Adrenal gland (tissue), 12 donors: ENCODE measurements around the gene COMP. TPM values are rescaled to one million over a fixed set of nuclear protein-coding genes. Genes with fewer than 3 reads are reported as not detected.

Source experiments
- DNase-seq, 7 donors: peaks; one replicate each; pipeline ENCODE4 v3.0.0-alpha.2; 2019 to 2020
- H3K27ac ChIP-seq, 5 donors: fragments of 200-600 bp; sonication (generic) in 4 of 5; 1 replicate in 3 of 5; 2 replicates in 2 of 5; pipeline versions ENCODE4 v1.5.1 to v1.8.0; 2016 to 2020; ENCODE audit warnings: mild to moderate bottlenecking in 1 of 5
- H3K27me3 ChIP-seq: fragments of 200-600 bp; 2 replicates; pipeline ENCODE4 v1.8.0; 2021
- H3K36me3 ChIP-seq, 2 donors: fragments of 200-600 bp; replicated peaks in 1 of 2; 1 replicate in 1 of 2; 2 replicates in 1 of 2; pipeline versions ENCODE4 v1.5.1 to v1.8.0; 2018 to 2022
- H3K4me1 ChIP-seq, 2 donors: fragments of 200-600 bp; replicated peaks in 1 of 2; 1 replicate in 1 of 2; 2 replicates in 1 of 2; pipeline versions ENCODE4 v1.5.1 to v1.8.0; 2018 to 2021
- H3K4me3 ChIP-seq, 4 donors: fragments of 200-600 bp; sonication (generic) in 3 of 4; one replicate each; pipeline ENCODE4 v1.5.1; 2016 to 2018
- H3K9me3 ChIP-seq, 3 donors: fragments of 200-600 bp; sonication (generic) in 1 of 3; replicated peaks in 1 of 3; 1 replicate in 2 of 3; 2 replicates in 1 of 3; pipeline versions ENCODE4 v1.5.1 to v1.8.0; 2016 to 2021
- POLR2A ChIP-seq, 2 donors: fragments of 450-650 bp; IDR thresholded peaks; one replicate each; pipeline ENCODE4 v1.6.1; 2017; ENCODE audit warnings: antibody characterized with exemption in 2 of 2, mild to moderate bottlenecking in 2 of 2, moderate library complexity in 1 of 2
- WGBS, 4 donors: extraction: QIAGEN DNeasy Blood & Tissue Kit in 2 of 4; methylation state at CpG; one replicate each; pipeline versions ENCODE4 v1.1.5 to v1.1.7; 2013 to 2017; 5-methylcytosine and 5-hydroxymethylcytosine counted together
- intact Hi-C, 2 donors: fragments of 100-400 bp; cut with DNase I; formaldehyde crosslinking; loops; one replicate each; pipeline versions ENCODE4 v1.14.1 to v1.15.0; 2022 to 2023
- polyA plus RNA-seq, 3 donors: library from polyadenylated mRNA; stranded (reverse); fragments of 200-250 nt in 2 of 3; fragments of 350-450 nt in 1 of 3; fragmentation: Illumina TruSeq in 1 of 3; extraction: RNeasy Lipid Tissue Mini Kit (QIAGEN cat#74804) in 1 of 3; gene quantifications; one replicate each; pipeline ENCODE4 v1.2.3, GENCODE V29; 2013 to 2014
- total RNA-seq, 9 donors: library from RNA; depleted of rRNA in 4 of 9; stranded (reverse); fragments of >200 nt in 4 of 9; fragments of 120-200 nt in 1 of 9; fragmentation: NEBNext Ultra II Directional in 1 of 9; extraction: Animal tissue kit (Norgen Biotek cat#: 25700) in 1 of 9; gene quantifications; one replicate each; pipeline versions ENCODE4 v1.1.0 to v1.2.4, GENCODE V29; 2013 to 2023
- TF ChIP-seq, protein P1 (sequence below), 6 experiments: fragments of 450-650 bp in 4 of 6; fragments of 200-600 bp in 2 of 6; sonication (generic) in 1 of 6; IDR thresholded peaks; 1 replicate in 5 of 6; 2 replicates in 1 of 6; pipeline versions ENCODE4 v1.5.1 to v1.8.0; 2016 to 2021; ENCODE audit warnings: antibody characterized with exemption in 6 of 6, mild to moderate bottlenecking in 2 of 6, moderate library complexity in 1 of 6
- donor health status: healthy with polysubstance abuse.
- donor health status: Bipolar disorder and iron deficiency.
- donor health status: DM: yes; HTN: yes; CAD: no.
- donor health status: DM: no; HTN: no; CAD: no.
- donor health status: DM: no; HTN: no; CAD: no.
- donor health status: DM: yes; HTN: yes; CAD: no.

The COMP gene
- total and polyA plus RNA-seq, 12 donors: 0.11 to 0.17 (median 0.16) TPM; not detected in 9

DNA sequence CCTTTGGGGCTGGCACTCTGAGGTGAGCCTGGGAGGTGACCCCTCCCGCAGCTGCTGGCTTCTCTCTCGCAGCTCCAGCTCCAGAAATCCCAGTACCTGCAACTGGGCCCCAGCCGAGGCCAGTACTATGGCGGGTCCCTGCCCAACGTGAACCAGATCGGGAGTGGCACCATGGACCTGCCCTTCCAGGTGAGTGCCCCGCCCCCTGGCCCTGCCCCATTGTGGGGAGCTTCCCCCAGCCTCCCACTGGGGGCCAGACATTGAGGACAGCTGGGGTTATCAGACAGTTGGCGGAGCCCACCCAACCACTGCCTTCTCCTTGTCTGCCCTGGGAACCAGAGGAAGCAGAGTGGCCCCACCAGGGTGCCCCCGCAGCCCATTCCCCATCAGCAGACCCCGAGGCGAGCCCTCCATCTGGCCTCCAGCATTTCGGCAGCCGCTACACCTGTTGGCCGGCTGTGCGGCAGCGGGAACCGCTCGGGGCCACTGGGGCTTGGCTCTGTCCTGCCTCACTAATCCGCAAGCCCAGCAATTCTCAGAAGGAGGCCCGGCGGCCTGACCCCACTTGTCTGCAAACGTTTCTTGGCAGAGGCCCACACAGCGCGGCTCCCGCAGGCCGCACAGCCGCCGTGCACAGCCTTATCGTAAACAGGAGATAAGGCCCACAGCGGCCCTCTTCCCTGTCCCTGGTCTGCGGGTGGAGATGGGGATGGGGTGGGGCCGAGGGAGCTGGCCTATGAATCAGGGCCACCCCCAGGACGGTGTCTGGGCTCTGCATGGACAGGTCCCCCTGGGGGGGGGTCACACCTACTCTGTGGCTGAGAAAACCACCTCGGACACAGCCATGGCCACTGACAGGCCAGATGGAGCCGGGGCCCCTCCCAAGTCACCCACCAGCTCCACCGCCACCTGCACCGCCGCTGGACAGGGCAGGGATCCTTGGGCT, 48.0 kb downstream of the COMP start:
- Histone ChIP-seq H3K27me3 (no peaks in the 10 kb centered on the region), H3K4me1 (peaks cover 0 to 17% of the 10 kb centered on the region in 2 donors), H3K36me3 (no peaks in the 10 kb centered on the region), H3K9me3 (no peaks in the 10 kb centered on the region), H3K4me3 (no peak overlapping the region), H3K27ac (peak overlapping the region in 2 of 5 donors; percentile 27 to 62)
- DNase-seq: peak; percentile 54 to 88 (median 78)
- intact Hi-C loops: no loop called here
- 55 to 82% (median 71%) methylated on average over 11 to 38 of the region's 38 CpGs for WGBS, 4 donors
- TF ChIP-seq, protein P1, sequence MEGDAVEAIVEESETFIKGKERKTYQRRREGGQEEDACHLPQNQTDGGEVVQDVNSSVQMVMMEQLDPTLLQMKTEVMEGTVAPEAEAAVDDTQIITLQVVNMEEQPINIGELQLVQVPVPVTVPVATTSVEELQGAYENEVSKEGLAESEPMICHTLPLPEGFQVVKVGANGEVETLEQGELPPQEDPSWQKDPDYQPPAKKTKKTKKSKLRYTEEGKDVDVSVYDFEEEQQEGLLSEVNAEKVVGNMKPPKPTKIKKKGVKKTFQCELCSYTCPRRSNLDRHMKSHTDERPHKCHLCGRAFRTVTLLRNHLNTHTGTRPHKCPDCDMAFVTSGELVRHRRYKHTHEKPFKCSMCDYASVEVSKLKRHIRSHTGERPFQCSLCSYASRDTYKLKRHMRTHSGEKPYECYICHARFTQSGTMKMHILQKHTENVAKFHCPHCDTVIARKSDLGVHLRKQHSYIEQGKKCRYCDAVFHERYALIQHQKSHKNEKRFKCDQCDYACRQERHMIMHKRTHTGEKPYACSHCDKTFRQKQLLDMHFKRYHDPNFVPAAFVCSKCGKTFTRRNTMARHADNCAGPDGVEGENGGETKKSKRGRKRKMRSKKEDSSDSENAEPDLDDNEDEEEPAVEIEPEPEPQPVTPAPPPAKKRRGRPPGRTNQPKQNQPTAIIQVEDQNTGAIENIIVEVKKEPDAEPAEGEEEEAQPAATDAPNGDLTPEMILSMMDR (IDR thresholded peaks at IDR 0.05): no peak
- no peak for TF ChIP-seq POLR2A (IDR thresholded peaks at IDR 0.05)

DNA sequence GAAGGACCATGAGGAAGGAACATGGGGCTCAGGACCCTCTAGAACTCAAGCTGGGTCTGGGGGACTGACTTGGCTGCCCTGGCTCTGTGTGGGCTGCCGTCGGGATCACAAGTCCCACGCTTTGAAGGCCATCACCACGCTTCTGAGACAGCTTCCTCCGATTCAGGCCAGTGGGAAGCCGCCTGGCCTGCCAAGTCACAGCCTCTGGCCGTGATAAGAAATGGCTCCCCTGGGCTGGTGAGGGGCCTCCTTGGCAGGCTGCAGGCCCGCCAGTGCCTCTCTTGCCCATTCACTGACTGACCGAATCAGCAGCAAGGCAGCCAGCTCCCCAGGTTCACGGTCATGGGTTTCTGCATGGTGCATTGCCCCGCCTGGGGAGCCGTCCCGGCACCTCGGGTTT, 48.8 kb downstream of the COMP start:
- peaks cover 0 to 17% of the 10 kb centered on the region in 2 donors for H3K4me1 ChIP-seq
- no peaks in the 10 kb centered on the region for H3K36me3 ChIP-seq
- no peaks in the 10 kb centered on the region for H3K27me3 ChIP-seq
- intact Hi-C loops: no loop called here
- no peak overlapping the region for H3K4me3 ChIP-seq
- H3K27ac ChIP-seq: no peak overlapping the region
- no peak for TF ChIP-seq POLR2A (IDR thresholded peaks at IDR 0.05)
- TF ChIP-seq, protein P1 (IDR thresholded peaks at IDR 0.05): no peak
- no peaks in the 10 kb centered on the region for H3K9me3 ChIP-seq
- no peak for DNase-seq
- 87 to 100% (median 95%) methylated on average over 4 to 14 of the region's 14 CpGs for WGBS, 4 donors

DNA sequence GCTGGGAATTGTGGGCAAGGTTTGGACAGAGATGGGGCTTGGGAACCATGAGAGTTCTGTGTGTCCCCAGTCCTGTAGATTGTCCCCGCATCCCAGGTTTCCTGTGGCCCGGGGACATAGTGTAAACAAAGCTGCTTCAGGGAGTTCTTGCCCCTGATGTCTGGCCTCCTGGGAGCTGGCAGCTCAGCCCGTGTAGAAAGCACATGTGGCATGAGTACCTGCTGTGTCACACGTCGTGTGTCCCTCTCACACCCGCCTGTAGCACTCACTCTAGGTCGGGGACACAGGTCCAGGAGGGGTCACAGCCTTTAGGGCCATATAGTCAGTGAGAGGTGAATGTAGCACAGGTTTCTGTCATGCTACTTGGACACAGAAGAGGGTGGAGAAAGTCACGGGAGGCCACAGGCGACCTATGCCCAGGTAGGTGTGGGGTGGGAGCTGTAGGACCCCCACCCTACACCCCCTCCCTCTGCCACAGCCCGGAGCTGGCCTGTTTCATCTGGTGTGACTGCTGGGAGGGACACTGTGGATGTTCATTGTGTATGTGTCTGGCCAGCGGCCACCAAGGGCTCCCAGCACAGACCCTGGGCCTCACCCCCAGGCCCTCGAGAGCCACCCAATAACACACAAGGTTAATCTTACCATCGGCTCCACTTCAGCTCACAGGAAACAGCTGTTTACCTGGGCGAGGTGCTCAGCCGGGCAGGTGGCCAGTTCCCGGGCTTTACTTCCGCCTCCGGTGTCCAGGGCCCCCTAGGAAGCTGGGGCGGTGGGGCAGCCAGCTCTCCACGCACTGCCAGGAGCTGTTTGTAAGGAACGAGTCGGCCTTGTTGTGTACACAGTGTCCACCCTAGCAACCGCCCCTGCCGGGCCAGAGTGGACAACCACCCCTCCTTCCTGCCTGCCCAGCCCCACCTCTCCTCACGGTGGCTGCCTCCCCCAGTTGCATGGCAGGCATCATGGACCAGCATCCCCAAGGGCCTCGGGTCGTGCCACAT, 49.7 kb downstream of the COMP start:
- WGBS, 4 donors: 71 to 83% (median 81%) methylated on average over 7 to 27 of the region's 27 CpGs
- peaks cover 0 to 17% of the 10 kb centered on the region in 2 donors for H3K4me1 ChIP-seq
- intact Hi-C loops: no loop called here
- no peak overlapping the region for H3K27ac ChIP-seq
- H3K9me3 ChIP-seq: no peaks in the 10 kb centered on the region
- no peak overlapping the region for H3K4me3 ChIP-seq
- no peak for TF ChIP-seq POLR2A (IDR thresholded peaks at IDR 0.05)
- TF ChIP-seq, protein P1 (IDR thresholded peaks at IDR 0.05): no peak
- H3K36me3 ChIP-seq: no peaks in the 10 kb centered on the region
- H3K27me3 ChIP-seq: no peaks in the 10 kb centered on the region
- peak in 1 of 7 donors; percentile 72 for DNase-seq
